ENCODE measurements around the gene MCF2L2.
"Not testable (repeated sequence)": the region's sequence is repeated elsewhere in the genome, so short reads cannot be mapped to it uniquely, and the experiment has no call there.

The MCF2L2 gene

GRCh38 chr3:183468424-183468823, 40.0 kb upstream of the MCF2L2 start:
- DNase-seq (ENCODE audit: low read depth): no peak
- no peak overlapping the region for H3K4me3 ChIP-seq (ENCODE audit: low read depth, low read length)
- TF ChIP-seq POLR2A (IDR thresholded peaks at IDR 0.05; ENCODE audit: extremely low read depth, insufficient read length): no peak
- no peak for TF ChIP-seq MAX (IDR thresholded peaks at IDR 0.05; ENCODE audit: low read depth, low read length)
- no peak for TF ChIP-seq CTCF (IDR thresholded peaks at IDR 0.05; ENCODE audit: low read depth, low read length)
- no peak for TF ChIP-seq MYC (IDR thresholded peaks at IDR 0.05; ENCODE audit: low read depth, low read length)

GRCh38 chr3:183466575-183466974, 38.2 kb upstream of the MCF2L2 start:
- DNase-seq (ENCODE audit: low read depth): no peak
- TF ChIP-seq POLR2A (IDR thresholded peaks at IDR 0.05; ENCODE audit: extremely low read depth, insufficient read length): no peak
- H3K4me3 ChIP-seq (ENCODE audit: low read depth, low read length): no peak overlapping the region

GRCh38 chr3:183465710-183466109, 37.3 kb upstream of the MCF2L2 start:
- not testable (repeated sequence) for H3K4me3 ChIP-seq (ENCODE audit: low read depth, low read length); DNase-seq (ENCODE audit: low read depth)

- DNase-seq (ENCODE audit: low read depth): no peak
- H3K4me3 ChIP-seq (ENCODE audit: low read depth, low read length): no peak overlapping the region
- TF ChIP-seq CTCF (IDR thresholded peaks at IDR 0.05; ENCODE audit: low read depth, low read length) (no peak), MYC (IDR thresholded peaks at IDR 0.05; ENCODE audit: low read depth, low read length) (no peak), POLR2A (IDR thresholded peaks at IDR 0.05; ENCODE audit: extremely low read depth, insufficient read length) (no peak), MAX (IDR thresholded peaks at IDR 0.05; ENCODE audit: low read depth, low read length) (no peak)
Measured at GRCh38 chr3:183464480-183464879, 36.1 kb upstream of the MCF2L2 start.

GRCh38 chr3:183460081-183461055, 31.9 kb upstream of the MCF2L2 start:
- no peak for TF ChIP-seq MYC (IDR thresholded peaks at IDR 0.05; ENCODE audit: low read depth, low read length)
- no peak for TF ChIP-seq POLR2A (IDR thresholded peaks at IDR 0.05; ENCODE audit: extremely low read depth, insufficient read length)
- 0 out of 2 replicates have a peak, but pooled peaks have one; percentile 20 for TF ChIP-seq MAX (IDR thresholded peaks at IDR 0.05; ENCODE audit: low read depth, low read length)
- DNase-seq (ENCODE audit: low read depth): peak; percentile 86
- H3K4me3 ChIP-seq (ENCODE audit: low read depth, low read length): peak overlapping the region; percentile 3

- no peak overlapping the region for H3K4me3 ChIP-seq (ENCODE audit: low read depth, low read length)
- TF ChIP-seq POLR2A (IDR thresholded peaks at IDR 0.05; ENCODE audit: extremely low read depth, insufficient read length) (no peak), MYC (IDR thresholded peaks at IDR 0.05; ENCODE audit: low read depth, low read length) (no peak), MAX (IDR thresholded peaks at IDR 0.05; ENCODE audit: low read depth, low read length) (no peak), CTCF (IDR thresholded peaks at IDR 0.05; ENCODE audit: low read depth, low read length) (no peak)
- DNase-seq (ENCODE audit: low read depth): no peak
Measured at GRCh38 chr3:183455089-183455488, 26.7 kb upstream of the MCF2L2 start.

GRCh38 chr3:183454064-183454463, 25.6 kb upstream of the MCF2L2 start:
- TF ChIP-seq MYC (IDR thresholded peaks at IDR 0.05; ENCODE audit: low read depth, low read length) (no peak), POLR2A (IDR thresholded peaks at IDR 0.05; ENCODE audit: extremely low read depth, insufficient read length) (no peak), MAX (IDR thresholded peaks at IDR 0.05; ENCODE audit: low read depth, low read length) (no peak), CTCF (IDR thresholded peaks at IDR 0.05; ENCODE audit: low read depth, low read length) (no peak)
- no peak for DNase-seq (ENCODE audit: low read depth)
- H3K4me3 ChIP-seq (ENCODE audit: low read depth, low read length): no peak overlapping the region

All from NB4 (cell line).